ENCODE results near the gene DNASE2B.
A peak's percentile ranks its signal among the peaks of the same experiment; 100 is the strongest.

The DNASE2B gene

GRCh38 chr1:84374991-84375696 is 23.1 kb upstream of the DNASE2B start:
- DNase-seq (ENCODE audit: low read depth in 2 of 2), result no peak

DNA sequence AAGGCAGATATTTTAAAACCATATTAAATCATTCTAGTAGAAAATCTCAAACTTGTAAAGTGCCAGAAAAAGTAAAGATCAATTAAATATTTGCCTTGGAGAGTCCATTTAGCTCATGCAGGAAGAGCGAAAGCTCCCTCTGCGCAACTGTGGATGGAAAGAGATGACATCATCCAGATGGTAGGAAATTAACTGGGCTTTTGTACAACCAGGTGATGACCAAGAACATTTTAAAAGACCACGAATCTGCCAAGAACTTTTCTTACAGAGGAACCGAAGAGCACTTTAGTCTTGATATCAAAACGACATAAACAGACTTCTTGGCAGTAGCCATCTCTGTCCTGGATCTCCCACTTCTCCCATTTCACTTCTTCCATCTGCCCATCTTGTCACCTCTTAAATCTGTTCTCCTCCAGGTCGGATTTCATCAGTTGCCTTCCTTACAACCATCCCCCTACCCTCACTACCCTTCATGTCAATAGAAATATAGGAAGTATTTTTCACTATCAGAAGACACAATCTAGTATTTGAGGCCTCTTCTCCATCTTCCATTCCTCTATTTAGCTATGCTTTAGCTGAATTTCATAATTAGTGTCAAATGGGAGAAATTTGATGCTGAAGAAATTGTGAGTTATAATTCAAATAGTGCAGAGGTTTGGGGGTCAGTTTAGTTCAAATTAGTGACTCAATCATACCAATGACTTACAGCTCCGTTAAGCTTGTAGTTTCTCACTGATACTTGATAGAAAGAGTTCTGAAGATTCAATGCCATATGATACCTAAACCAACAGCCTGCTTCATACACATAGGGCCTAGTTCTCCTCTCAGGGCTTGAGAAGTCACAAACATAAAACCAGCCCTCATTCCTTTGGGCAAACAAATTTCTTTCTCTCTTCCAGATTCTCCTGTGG is 22.0 kb upstream of the DNASE2B start:
- no peak for DNase-seq (ENCODE audit: low read depth in 2 of 2)

GRCh38 chr1:84377480-84378095 is 20.7 kb upstream of the DNASE2B start:
- peak; percentile 50 to 53 for DNase-seq (ENCODE audit: low read depth in 2 of 2)

DNA sequence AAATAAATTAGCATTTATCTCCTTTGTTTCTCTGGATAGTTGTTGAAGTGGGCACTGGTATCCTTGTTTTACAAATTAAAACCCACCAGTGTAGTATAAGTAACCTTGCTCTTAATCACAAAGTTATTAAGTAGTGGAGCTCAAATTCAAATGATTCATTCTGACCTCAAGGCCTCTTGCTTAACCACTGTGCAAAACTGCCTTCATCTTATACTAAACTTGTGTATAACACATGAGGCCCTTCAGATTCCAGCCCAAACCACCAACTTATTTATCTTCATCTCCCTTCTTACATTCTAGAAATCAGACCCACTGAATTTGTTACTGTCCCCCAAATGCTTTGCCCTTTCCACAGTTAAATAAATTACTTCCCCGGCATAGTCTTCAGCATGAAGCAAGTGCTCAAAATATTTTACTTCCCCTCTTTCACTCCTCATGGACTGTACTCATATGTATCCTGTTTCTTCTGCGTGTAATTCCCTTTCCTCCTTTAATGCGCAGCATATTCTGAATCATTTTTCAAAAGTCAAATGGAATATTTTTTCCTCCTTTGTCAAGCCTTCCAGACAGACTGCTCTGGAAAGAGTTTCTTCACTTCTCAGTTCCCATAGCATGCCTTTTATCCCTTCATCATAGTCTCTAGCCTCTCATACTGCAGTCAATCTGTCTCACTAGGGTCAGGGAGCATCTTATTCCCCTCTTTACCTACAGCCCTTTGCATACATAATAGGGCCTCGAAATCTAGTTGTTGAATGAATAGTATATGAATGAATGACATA is 19.0 kb upstream of the DNASE2B start:
- DNase-seq (ENCODE audit: low read depth in 2 of 2), result peak in 1 of 2 experiments; percentile 53

- no peak for DNase-seq (ENCODE audit: low read depth in 2 of 2)
These were observed 18.4 kb upstream of the DNASE2B start for GRCh38 chr1:84379917-84380180.

GRCh38 chr1:84382127-84382526 is 16.2 kb upstream of the DNASE2B start:
- DNase-seq (ENCODE audit: low read depth in 2 of 2), result no peak

DNA sequence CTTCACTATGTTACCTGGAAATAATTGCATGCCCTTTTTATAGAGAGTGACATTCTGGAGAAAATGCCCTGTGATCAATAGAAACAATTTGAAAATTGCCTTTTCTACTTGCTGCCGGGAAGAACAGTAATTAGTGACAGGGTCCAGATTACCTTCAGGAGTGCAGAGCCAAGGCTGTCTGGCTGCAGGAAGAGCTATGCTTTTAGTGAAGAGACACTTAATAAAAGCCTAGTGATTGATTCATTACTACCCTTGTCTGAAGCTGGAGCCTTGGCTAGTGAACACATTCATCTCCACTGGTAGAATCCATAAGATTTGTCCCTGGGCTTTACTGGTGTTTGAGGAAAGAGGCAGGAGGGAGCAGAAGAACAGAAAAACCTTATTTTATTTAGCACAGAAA is 12.9 kb upstream of the DNASE2B start:
- no peak for DNase-seq (ENCODE audit: low read depth in 2 of 2)

- DNase-seq (ENCODE audit: low read depth in 2 of 2), result no peak
These were observed 11.4 kb upstream of the DNASE2B start for GRCh38 chr1:84386716-84387479.

DNA sequence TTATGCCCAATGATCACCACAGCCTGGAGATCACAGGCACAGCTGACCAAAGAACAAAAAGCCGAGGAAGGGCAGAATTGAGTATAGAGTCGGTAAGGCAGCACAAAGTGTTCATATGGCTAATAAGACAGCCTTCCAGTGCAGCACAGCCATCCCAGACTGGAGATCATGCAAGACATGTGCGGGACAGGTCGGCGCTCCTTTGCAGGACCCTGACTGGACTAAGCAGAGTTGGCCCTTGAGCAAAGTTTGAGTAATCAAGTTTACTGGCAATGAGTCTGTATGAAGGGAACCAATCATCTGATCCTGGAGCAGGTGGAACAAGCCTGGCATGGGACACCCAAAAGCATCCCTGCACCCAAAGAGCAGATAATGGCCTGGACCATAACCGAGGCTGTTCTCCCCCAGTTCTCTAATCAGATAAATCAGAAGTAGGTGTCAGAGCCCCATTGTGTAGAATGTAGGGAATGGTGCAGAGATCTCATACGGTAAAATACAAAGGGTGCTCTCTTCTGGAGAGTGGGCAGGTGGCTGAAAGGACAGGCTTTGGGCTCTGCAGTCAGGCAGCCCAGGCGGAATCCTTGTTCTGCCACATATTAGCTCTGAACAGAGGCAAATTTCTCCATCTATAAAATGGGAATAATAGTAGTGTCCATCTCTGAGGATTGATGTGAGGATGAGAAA is 10.7 kb upstream of the DNASE2B start:
- DNase-seq (ENCODE audit: low read depth in 2 of 2), result no peak

DNA sequence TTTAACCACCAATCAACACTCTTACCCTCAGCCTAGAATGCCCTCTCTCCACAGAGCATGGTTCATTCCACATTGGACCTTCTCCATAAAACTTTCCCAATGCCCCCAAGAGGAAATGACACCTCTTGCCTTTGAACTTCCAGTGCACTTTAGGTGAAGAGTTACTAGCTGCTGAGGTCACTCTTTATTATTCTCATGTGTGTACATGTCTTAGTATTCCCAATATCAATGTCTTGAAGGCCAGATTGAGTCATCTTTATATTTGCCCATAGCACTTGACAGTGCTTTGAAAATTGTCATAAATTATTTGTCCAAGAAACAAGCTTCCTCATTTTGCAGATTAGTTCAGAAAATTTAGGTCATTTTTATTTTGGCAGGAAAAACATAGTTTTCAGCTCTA is 8.1 kb upstream of the DNASE2B start:
- no peak for DNase-seq (ENCODE audit: low read depth in 2 of 2)

DNA sequence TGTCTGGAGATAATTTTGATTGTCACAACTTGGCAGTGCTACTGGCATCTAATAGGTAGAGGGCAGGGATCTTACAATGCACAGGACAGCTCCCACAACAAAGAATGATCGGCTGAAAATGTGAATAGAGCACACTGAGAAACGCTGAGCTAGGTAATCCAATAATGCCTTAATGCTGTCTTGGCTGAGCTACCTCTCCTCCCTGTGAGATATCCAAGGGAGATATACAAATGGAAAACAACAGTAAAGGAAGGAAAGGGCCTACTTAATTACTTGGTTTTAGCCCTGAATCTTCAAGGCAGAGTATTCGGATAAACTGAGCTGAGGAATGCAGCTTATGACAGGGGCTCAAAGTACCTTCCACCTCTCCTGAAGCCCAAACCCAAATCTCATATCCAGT is 2.9 kb downstream of the DNASE2B start:
- DNase-seq (ENCODE audit: low read depth in 2 of 2), result no peak

GRCh38 chr1:84402060-84402459 is 3.8 kb downstream of the DNASE2B start:
- DNase-seq (ENCODE audit: low read depth in 2 of 2), result no peak

DNA sequence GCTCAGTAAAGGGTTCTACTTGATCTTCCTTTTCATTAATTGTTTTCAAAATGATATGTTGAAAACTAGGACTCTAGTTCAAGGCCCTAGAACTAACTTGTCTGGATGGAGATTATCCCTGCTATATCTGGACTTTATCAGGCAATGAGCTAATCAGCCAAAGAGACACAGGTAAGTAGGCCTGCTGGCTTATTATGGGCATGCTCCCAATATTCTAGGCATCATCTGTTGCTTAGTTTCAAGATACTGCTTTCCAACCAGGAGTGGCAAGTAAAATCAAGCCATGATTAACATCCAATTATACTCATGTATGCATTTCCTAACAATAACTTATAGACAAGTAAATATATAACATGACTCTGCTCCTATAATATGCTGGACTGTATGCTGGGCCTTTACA is 4.2 kb downstream of the DNASE2B start:
- DNase-seq (ENCODE audit: low read depth in 2 of 2), result no peak

DNA sequence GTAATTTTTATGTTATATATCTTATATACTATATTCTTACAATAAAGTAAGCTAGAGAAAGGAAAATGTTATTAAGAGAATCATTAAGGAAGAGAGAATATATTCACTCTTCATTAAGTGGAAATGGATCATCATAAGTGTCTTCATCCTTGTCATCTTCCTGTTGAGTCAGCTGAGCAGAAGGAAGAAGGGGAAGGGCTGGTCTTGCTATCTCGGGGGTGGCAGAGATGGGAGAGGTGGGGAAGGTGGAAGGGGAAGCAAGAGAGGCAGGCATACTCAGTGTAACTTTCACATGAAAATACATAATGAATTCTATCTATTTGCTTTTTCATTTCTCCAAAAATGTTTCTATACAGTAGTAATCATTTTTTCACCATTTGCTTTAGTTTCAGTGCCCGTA is 5.1 kb downstream of the DNASE2B start:
- DNase-seq (ENCODE audit: low read depth in 2 of 2), result no peak

- no peak for DNase-seq (ENCODE audit: low read depth in 2 of 2)
These were observed 8.1 kb downstream of the DNASE2B start for GRCh38 chr1:84406346-84406861.

DNA sequence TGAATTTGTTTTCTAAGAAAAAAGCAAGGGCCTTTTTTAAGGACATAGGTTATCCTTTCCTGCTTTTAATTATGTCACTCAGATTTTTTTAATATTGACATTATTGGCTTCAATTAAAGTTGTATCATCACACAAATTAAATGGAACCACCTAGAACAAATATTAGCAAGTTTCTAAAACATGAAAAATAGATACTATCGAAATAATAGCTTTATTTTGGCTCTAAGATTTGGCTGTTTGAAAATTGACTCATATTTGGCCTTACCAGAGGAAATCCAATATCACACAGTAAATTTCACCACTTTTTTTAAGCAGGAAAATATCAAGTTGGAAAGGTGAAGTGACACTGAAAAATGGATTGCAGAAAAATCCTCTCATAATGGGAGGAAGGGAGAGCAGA is 9.2 kb downstream of the DNASE2B start:
- DNase-seq (ENCODE audit: low read depth in 2 of 2), result no peak

GRCh38 chr1:84407958-84408422 is 9.7 kb downstream of the DNASE2B start:
- no peak for DNase-seq (ENCODE audit: low read depth in 2 of 2)

DNA sequence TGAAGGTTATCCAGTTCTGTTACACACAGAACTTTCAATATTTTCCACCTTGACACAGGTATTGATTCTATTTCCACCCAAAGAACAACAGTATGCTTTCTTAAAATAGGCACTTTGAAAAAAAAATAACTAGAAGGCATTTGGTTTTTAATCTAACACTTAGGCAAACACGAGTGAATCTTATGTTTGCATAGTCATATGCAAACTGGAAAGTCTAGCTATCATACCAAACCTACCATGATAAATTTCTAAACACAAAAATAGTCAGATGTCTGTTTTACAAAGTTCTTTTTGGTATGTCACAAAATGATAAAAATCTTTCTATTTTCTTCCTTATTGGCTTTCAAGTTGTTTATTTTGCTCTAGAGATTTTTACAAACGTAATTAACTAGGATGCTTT is 11.6 kb downstream of the DNASE2B start:
- DNase-seq (ENCODE audit: low read depth in 2 of 2), result no peak

GRCh38 chr1:84410328-84411095 is 12.2 kb downstream of the DNASE2B start:
- no peak for DNase-seq (ENCODE audit: low read depth in 2 of 2)

Measured in fibroblast of skin of left biceps (primary cell).